ENCODE results near the gene GSTA3.
A peak's percentile ranks its signal among the peaks of the same experiment; 100 is the strongest.
"Not testable (repeated sequence)": the region's sequence is repeated elsewhere in the genome, so short reads cannot be mapped to it uniquely, and the experiment has no call there.

Gene GSTA3

DNA sequence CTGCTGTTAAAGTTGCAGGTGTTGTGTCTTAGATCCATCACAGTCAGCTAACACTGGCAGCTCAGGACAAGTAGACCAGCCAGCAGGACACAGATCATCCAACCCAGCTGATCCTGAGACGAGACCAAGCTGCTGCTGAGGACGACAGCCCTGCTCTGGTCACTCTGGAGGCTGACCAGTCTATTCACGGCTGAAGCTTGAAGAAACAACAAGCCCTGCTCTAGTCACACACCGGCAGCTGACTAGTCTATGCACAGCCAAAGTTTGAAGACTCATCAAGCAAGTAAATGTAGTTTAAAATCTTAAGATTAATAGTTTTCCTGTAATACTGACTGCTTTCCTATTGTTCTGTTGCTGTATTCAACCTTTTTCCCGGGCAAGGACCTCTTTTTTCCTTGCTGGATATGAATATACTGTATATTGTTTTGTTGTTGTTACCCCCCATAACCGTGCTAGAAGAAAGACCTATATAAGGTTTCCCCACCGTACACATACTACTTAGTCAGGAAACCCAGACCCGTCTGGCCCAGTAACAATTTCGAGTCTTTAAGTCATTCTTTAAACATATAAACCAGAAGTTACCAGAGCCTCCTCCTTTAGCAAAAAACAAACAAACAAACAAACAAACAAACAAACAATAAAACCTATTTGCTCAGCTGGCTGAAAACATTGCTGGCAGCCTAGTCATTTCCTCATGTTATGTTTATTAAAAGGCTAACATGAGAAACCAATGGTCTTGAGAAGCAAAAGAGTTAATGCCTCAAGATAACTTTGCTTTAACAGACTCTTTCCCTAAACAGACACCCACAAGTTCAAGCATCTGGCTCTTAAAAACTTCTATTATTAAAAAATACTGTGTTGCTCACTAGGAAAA is 16.7 kb upstream of the GSTA3 start:
- peak overlapping the region; percentile 77 to 93 (median 86) for H3K27ac Mint-ChIP-seq
- H3K36me3 Mint-ChIP-seq (ENCODE audit: low read depth) = peaks cover 3% of the 10 kb centered on the region
- peaks cover 52% of the 10 kb centered on the region for H3K4me1 Mint-ChIP-seq
- peaks cover 5% of the 10 kb centered on the region for H3K9me3 Mint-ChIP-seq
- TF ChIP-seq, protein P1, sequence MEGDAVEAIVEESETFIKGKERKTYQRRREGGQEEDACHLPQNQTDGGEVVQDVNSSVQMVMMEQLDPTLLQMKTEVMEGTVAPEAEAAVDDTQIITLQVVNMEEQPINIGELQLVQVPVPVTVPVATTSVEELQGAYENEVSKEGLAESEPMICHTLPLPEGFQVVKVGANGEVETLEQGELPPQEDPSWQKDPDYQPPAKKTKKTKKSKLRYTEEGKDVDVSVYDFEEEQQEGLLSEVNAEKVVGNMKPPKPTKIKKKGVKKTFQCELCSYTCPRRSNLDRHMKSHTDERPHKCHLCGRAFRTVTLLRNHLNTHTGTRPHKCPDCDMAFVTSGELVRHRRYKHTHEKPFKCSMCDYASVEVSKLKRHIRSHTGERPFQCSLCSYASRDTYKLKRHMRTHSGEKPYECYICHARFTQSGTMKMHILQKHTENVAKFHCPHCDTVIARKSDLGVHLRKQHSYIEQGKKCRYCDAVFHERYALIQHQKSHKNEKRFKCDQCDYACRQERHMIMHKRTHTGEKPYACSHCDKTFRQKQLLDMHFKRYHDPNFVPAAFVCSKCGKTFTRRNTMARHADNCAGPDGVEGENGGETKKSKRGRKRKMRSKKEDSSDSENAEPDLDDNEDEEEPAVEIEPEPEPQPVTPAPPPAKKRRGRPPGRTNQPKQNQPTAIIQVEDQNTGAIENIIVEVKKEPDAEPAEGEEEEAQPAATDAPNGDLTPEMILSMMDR (IDR thresholded peaks at IDR 0.05; ENCODE audit: unreplicated experiment in 3 of 3) = no peak
- no peaks in the 10 kb centered on the region for H3K27me3 Mint-ChIP-seq (ENCODE audit: low read depth)
- peak overlapping the region; percentile 6 to 73 (median 30) for H3K4me3 Mint-ChIP-seq

DNA sequence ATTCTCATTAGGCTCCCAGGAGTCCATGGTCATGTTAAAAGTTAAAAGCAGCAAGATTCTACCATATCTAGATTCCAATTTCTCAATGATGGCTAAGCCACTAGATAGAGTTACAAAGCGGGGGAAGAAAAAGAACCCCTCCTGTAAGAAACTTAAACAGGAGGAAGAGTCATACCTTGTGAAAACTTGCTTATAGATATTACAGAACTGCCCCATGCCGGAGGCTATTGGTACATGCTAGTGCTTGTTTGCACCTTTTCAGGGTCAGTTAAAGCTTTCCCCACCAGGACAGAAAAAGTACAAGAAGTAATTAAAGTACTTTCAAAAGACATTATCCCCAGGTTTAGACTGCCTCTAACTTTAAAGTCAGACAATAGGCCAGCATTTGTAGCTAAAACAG is 15.5 kb upstream of the GSTA3 start:
- peaks cover 52% of the 10 kb centered on the region for H3K4me1 Mint-ChIP-seq

DNA sequence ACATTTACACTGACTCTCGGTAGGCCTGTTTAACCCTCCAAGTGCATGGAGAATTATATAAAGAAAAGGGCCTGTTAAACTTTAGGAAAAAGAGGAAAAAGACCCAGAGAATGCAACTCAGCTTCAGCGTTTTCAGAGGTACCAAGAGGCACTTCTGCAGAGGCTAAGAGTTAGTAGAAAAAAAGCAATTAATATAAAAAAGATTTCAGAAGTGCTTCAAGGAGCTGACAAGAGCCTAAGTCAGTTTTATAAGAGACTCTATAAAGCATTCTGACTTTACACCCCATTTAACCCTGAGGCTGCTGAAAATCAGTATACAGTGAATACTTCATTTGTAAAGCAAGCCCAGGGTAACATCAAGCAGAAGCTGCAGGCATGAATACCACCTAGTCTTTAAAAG is 14.2 kb upstream of the GSTA3 start:
- not testable (repeated sequence) for H3K9me3 Mint-ChIP-seq; H3K36me3 Mint-ChIP-seq (ENCODE audit: low read depth); H3K27me3 Mint-ChIP-seq (ENCODE audit: low read depth); H3K4me3 Mint-ChIP-seq
- H3K4me1 Mint-ChIP-seq = peaks cover 55% of the 10 kb centered on the region
- H3K27ac Mint-ChIP-seq = peak overlapping the region; percentile 93 to 98 (median 93)

More for the DNA sequence above, 15.5 kb upstream of the GSTA3 start:
- Mint-ChIP-seq H3K27me3 (ENCODE audit: low read depth) (no peaks in the 10 kb centered on the region), H3K27ac (peak overlapping the region; percentile 77 to 93 (median 86)), H3K9me3 (peaks cover 5% of the 10 kb centered on the region), H3K4me3 (peak overlapping the region in 1 of 3 experiments; percentile 17), H3K36me3 (ENCODE audit: low read depth) (peaks cover 3% of the 10 kb centered on the region)
- TF ChIP-seq, protein P1 (IDR thresholded peaks at IDR 0.05; ENCODE audit: unreplicated experiment in 3 of 3) = no peak

DNA sequence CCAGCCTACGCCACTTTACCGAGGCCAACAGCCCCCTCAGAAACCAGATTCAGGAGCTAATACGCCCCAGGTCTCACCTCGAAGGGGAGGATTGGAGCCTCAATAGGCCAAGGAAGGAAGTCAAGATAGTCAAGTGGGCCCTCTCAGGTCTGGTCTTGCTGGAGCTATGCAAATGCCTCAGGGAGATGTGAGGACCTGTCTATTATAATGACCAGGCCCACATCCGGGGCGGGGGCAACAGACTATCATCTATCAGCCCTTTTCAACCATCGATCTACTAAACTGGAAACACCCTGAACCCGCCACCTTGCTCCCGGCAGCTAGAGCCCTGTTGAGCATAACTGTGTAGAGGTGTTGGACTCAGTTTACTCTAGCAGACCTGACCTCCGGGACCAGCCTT is 12.7 kb upstream of the GSTA3 start:
- peaks cover 3% of the 10 kb centered on the region for H3K36me3 Mint-ChIP-seq (ENCODE audit: low read depth)
- TF ChIP-seq, protein P1 (IDR thresholded peaks at IDR 0.05; ENCODE audit: unreplicated experiment in 3 of 3) = no peak
- no peaks in the 10 kb centered on the region for H3K27me3 Mint-ChIP-seq (ENCODE audit: low read depth)
- no peak overlapping the region for H3K4me3 Mint-ChIP-seq
- peak overlapping the region in 2 of 3 experiments; percentile 52 to 69 for H3K27ac Mint-ChIP-seq
- peaks cover 53% of the 10 kb centered on the region for H3K4me1 Mint-ChIP-seq
- no peaks in the 10 kb centered on the region for H3K9me3 Mint-ChIP-seq

DNA sequence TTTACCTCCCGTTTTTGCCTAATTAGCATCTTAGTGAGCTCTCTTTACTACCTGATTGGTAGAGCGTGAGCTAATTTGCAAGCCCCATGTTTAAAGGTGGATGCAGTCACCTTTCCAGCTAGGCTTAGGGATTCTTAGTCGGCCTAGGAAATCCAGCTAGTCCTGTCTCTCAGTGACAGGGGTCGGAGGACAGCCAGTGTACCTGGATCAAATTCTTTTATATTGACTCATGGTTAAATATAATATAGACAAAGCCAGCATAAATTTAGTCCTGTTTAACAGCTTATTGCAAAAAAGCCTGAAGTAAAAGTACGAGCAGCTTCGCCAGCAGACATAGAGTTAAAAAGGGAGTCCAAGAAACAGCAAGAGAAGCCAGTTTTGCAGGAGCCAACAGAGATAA is 12.2 kb upstream of the GSTA3 start:
- Mint-ChIP-seq H3K27ac (peak overlapping the region in 1 of 3 experiments; percentile 69), H3K4me1 (peaks cover 48% of the 10 kb centered on the region), H3K36me3 (ENCODE audit: low read depth) (peaks cover 3% of the 10 kb centered on the region), H3K27me3 (ENCODE audit: low read depth) (no peaks in the 10 kb centered on the region), H3K9me3 (no peaks in the 10 kb centered on the region), H3K4me3 (no peak overlapping the region)
- TF ChIP-seq, protein P1 (IDR thresholded peaks at IDR 0.05; ENCODE audit: unreplicated experiment in 3 of 3) = no peak

DNA sequence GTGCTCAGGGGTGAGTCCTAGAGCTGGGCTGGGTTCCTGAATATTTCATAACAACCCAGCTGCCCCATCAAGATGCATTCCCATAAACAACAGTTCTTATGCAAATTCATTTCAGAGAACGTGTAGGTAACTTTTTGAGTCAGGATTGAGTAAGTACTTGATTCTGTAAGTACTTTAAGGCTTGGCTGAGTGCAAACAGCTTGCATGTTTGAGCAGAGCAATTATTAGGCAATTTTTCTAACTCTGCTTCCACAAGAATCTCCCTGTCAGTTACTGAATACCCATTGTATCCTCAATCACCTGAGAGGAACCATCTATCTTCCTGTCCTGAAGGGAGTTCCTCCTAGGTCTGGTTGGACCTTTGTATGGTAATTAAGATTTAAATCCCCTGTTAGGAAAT is 10.0 kb upstream of the GSTA3 start:
- H3K4me1 Mint-ChIP-seq = peaks cover 32% of the 10 kb centered on the region
- H3K27me3 Mint-ChIP-seq (ENCODE audit: low read depth); H3K9me3 Mint-ChIP-seq; H3K36me3 Mint-ChIP-seq (ENCODE audit: low read depth); H3K4me3 Mint-ChIP-seq; H3K27ac Mint-ChIP-seq: not testable (repeated sequence)

DNA sequence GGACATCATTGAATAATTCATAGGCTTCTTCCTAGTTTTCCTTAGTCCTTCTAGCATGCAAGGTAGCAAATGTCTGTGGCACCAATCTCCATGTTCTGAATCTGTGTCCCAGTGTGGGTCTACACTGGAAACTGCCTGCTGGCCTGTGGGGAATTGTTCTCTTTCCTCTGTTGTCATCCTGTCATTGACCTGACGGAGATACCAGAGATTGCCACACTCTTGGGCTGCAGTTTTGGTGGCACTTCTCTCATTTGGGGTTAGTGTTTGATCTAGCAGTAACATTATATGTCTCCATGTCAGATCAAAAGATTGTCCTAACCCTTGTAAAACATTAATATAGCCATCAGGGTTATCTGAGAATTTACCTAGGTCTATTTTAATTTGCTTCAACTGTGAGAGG is 9.3 kb upstream of the GSTA3 start:
- H3K4me3 Mint-ChIP-seq; H3K27ac Mint-ChIP-seq; H3K9me3 Mint-ChIP-seq; H3K27me3 Mint-ChIP-seq (ENCODE audit: low read depth); H3K36me3 Mint-ChIP-seq (ENCODE audit: low read depth): not testable (repeated sequence)
- H3K4me1 Mint-ChIP-seq = peaks cover 24% of the 10 kb centered on the region

DNA sequence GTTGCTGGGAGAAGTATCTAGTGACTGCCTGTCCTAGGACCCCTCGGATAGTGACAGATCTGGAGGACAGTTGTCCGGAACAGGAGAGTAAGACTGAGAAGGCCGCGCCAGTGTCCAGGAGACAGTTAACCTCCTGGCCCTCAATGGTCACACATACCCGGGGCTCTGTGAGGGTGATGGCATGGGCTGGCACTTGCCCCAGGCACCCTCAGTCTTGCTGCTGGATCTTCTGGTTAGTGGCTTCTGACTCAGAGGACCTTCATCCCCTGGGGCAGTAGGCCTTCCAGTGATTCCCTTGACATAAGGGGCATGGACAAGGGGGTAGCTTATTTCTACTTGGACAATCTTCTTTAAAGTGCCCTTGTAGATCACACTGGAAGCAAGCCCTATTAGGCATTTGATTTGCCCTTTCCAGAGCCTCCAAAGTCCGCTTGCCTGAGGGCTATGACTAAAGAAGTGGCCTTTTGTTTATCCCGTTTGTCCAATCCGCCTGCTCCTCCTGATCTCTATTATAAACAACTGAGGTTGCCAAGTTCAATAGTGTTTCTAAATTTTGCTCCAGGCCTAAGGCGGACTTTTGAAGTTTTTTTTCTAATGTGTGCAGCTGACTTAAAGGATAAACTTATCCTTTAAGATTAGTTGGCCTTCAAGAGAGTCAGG is 8.7 kb upstream of the GSTA3 start:
- H3K27me3 Mint-ChIP-seq (ENCODE audit: low read depth); H3K27ac Mint-ChIP-seq; H3K9me3 Mint-ChIP-seq; H3K4me3 Mint-ChIP-seq; H3K36me3 Mint-ChIP-seq (ENCODE audit: low read depth): not testable (repeated sequence)
- peaks cover 20% of the 10 kb centered on the region for H3K4me1 Mint-ChIP-seq

Data from nephron (organoid).